K562 (cell line): ENCODE measurements around the gene EIPR1. TPM values are rescaled to one million over a fixed set of nuclear protein-coding genes. Genes with fewer than 3 reads are reported as not detected.

Source experiments
- ATAC-seq: fragments of 200-7000 bp; cut with Tn5 transposase; 3 replicates; pipeline ENCODE4 v1.9.1; 2020; ENCODE audit warnings: moderate library complexity
- BruUV-seq: library from RNA; stranded (reverse); fragments of 400-500 nt; replicated peaks from 2 replicates; lab custom pipeline; 2021; lab: Mats Ljungman, UMichigan
- CTCF ChIA-PET: fragments of 300-600 bp; formaldehyde crosslinking; extraction: SDS; loops from one replicate; lab custom pipeline; 2021; ENCODE audit warnings: low intra/inter-chr PET ratio; lab: Yijun Ruan, JAX
- POLR2A ChIA-PET: fragments of 300-600, 350-650 bp; sonication (Branson Sonifier 250); formaldehyde crosslinking; extraction: SDS; loops from one replicate; lab custom pipeline; 2021; ENCODE audit warnings: antibody characterized with exemption, inconsistent platforms; lab: Yijun Ruan, JAX
- DNase-seq, 4 experiments: peaks; one replicate each; pipeline versions ENCODE4 v3.0.0 to v3.0.0-alpha.2; 2011 to 2018; ENCODE audit warnings: low spot score in 3 of 4, mixed read lengths in 3 of 4; ENCODE audit errors: extremely low read depth in 1 of 4
- FAIRE-seq: peaks from 2 replicates; lab custom pipeline; 2011; peaks lifted over from hg19 to GRCh38; lab: Jason Lieb, UNC
- H2AFZ ChIP-seq: 2 replicates; pipeline ENCODE4 v1.6.0; 2011; ENCODE audit warnings: low read depth, low read length, control low read depth, inconsistent platforms
- H3K27ac ChIP-seq: fragments of 200-600 bp; 3 replicates; pipeline ENCODE4 v1.8.0; 2011; ENCODE audit warnings: low read depth, mild to moderate bottlenecking, control low read depth, inconsistent platforms, low read length, moderate library complexity, mixed read lengths; ENCODE audit errors: extremely low read depth
- H3K27me3 ChIP-seq, 2 experiments: fragments of 300-600 bp in 1 of 2; 2 replicates in 1 of 2; 3 replicates in 1 of 2; pipeline versions ENCODE4 v1.6.0 to v1.8.0; 2011; ENCODE audit warnings: inconsistent platforms in 2 of 2, low read length in 2 of 2, mild to moderate bottlenecking in 1 of 2, mixed read lengths in 1 of 2, moderate library complexity in 1 of 2; ENCODE audit not compliant: control insufficient read depth in 2 of 2, insufficient read depth in 2 of 2
- H3K36me3 ChIP-seq: fragments of 300-600 bp; 3 replicates; pipeline ENCODE4 v1.8.0; 2011; ENCODE audit warnings: mild to moderate bottlenecking, low read length, inconsistent platforms; ENCODE audit not compliant: control insufficient read depth, insufficient read depth
- H3K4me1 ChIP-seq, 2 experiments: fragments of 200-600 bp in 1 of 2; replicated peaks in 1 of 2; 2 replicates in 1 of 2; 3 replicates in 1 of 2; pipeline versions ENCODE4 v1.5.1 to v1.8.0; 2011; ENCODE audit warnings: inconsistent platforms in 2 of 2, low read length in 2 of 2, mild to moderate bottlenecking in 1 of 2, mixed read lengths in 1 of 2, moderate library complexity in 1 of 2; ENCODE audit not compliant: control insufficient read depth in 2 of 2, insufficient read depth in 2 of 2
- H3K4me2 ChIP-seq: 2 replicates; pipeline ENCODE4 v1.6.1; 2011; ENCODE audit warnings: low read length, control low read depth, inconsistent platforms, mixed read lengths; ENCODE audit not compliant: insufficient read depth
- H3K4me3 ChIP-seq: fragments of 200-600 bp; sonication (generic), shearing (Covaris generic); 2 replicates; pipeline ENCODE4 v1.5.1; 2016; ENCODE audit warnings: control low read depth, inconsistent platforms
- H3K79me2 ChIP-seq: fragments of 200-600 bp; 3 replicates; pipeline ENCODE4 v1.8.0; 2011; ENCODE audit warnings: low read length, inconsistent platforms; ENCODE audit not compliant: control insufficient read depth, insufficient read depth
- H3K9ac ChIP-seq, 2 experiments: 2 replicates each; pipeline versions ENCODE4 v1.6.0 to v1.6.1; 2011; ENCODE audit warnings: low read depth in 2 of 2, low read length in 2 of 2, control low read depth in 1 of 2, inconsistent platforms in 1 of 2, mild to moderate bottlenecking in 1 of 2, mixed read lengths in 1 of 2; ENCODE audit not compliant: insufficient read depth in 1 of 2
- H3K9me1 ChIP-seq: one replicate; pipeline ENCODE4 v1.6.0; 2011; ENCODE audit warnings: inconsistent platforms, mild to moderate bottlenecking, low read length, moderate library complexity; ENCODE audit not compliant: control insufficient read depth, insufficient read depth
- H3K9me3 ChIP-seq: replicated peaks from 2 replicates; pipeline ENCODE4 v1.5.1; 2011; ENCODE audit warnings: low read depth, low read length, inconsistent platforms; ENCODE audit not compliant: control insufficient read depth, insufficient read depth
- H4K20me1 ChIP-seq: replicated peaks from 2 replicates; pipeline ENCODE4 v1.6.1; 2011; ENCODE audit warnings: low read length, inconsistent platforms, mixed read lengths; ENCODE audit not compliant: control insufficient read depth, insufficient read depth
- CBX2 ChIP-seq: fragments of 200-600 bp; sonication (generic); IDR thresholded peaks from one replicate; pipeline ENCODE4 v1.6.1; 2012; ENCODE audit warnings: mild to moderate bottlenecking, low read length, inconsistent platforms; ENCODE audit not compliant: insufficient read depth, poor library complexity, severe bottlenecking
- EZH2 ChIP-seq: IDR thresholded peaks from 2 replicates; pipeline ENCODE4 v1.6.1; 2012; ENCODE audit warnings: low read depth, mild to moderate bottlenecking, inconsistent platforms, low read length, borderline replicate concordance
- NBN ChIP-seq: fragments of 450-650 bp; IDR thresholded peaks from 2 replicates; pipeline ENCODE4 v1.6.1; 2016; ENCODE audit warnings: low read depth, mild to moderate bottlenecking
- PRPF4 ChIP-seq: fragments of 200-400 bp; formaldehyde crosslinking; IDR thresholded peaks from one replicate; pipeline ENCODE4 v1.6.1; 2017; ENCODE audit warnings: low read length, low read depth, mild to moderate bottlenecking; ENCODE audit not compliant: insufficient read depth, poor library complexity, severe bottlenecking
- WGBS: fragments of 100-300 bp; shearing (Covaris generic); methylation state at CpG from one replicate; pipeline ENCODE4 v1.1.6; 2016; ENCODE audit warnings: low coverage, mixed read lengths; ENCODE audit not compliant: insufficient coverage; ENCODE audit errors: missing lambda C conversion rate; 5-methylcytosine and 5-hydroxymethylcytosine counted together
- in situ Hi-C: fragments of 300-500 bp; cut with MboI; formaldehyde crosslinking; loops from 4 replicates; pipeline ENCODE4 v1.15.0; 2018; ENCODE audit warnings: inconsistent platforms, mixed read lengths
- intact Hi-C: fragments of 100-400 bp; cut with micrococcal nuclease; formaldehyde crosslinking; loops from 2 replicates; pipeline ENCODE4 v1.14.2; 2022
- polyA plus RNA-seq, 8 experiments: library from polyadenylated mRNA; depleted of rRNA in 4 of 8; stranded (reverse) in 5 of 8; unstranded in 3 of 8; fragments of >200 nt; fragmentation: Nextera tagmentation in 2 of 8; fragmentation: Illumina TruSeq in 1 of 8; extraction: Ambion mirVana in 2 of 8; extraction: Trizol in 1 of 8; gene quantifications; 2 replicates each; pipeline versions ENCODE4 v1.2.1 to v1.2.3, GENCODE V29; 2011 to 2014; ENCODE audit warnings: inconsistent platforms in 1 of 8, missing spikeins in 1 of 8
- total RNA-seq, 7 experiments: library from RNA; depleted of rRNA in 6 of 7; stranded (reverse); fragments of >200 nt in 6 of 7; fragmentation: Illumina TruSeq in 2 of 7; extraction: Trizol in 2 of 7; gene quantifications; 2 replicates each; pipeline versions ENCODE4 v1.2.1 to v1.2.3, GENCODE V29; 2011 to 2021; ENCODE audit warnings: low replicate concordance in 1 of 7
- TF ChIP-seq, protein P1 (sequence below): sonication (generic); formaldehyde crosslinking; IDR thresholded peaks from 2 replicates; pipeline ENCODE4 v1.8.0; 2022; ENCODE audit warnings: mild to moderate bottlenecking, missing genetic modification reagents

EIPR1 gene
- total and polyA plus RNA-seq, 9 of the 15 experiments (the other 6 are each of a cell fraction or from before 2014, with no cell fraction given) = 19.9 to 54.4 (median 35.9) TPM

- Histone ChIP-seq H3K9me3 (no peaks in the 10 kb centered on the region), H3K9ac (no peak overlapping the region), H3K4me3 (no peak overlapping the region), H4K20me1 (no peaks in the 10 kb centered on the region; the same call in 1 of the 2 replicates), H3K27me3 (no peaks in the 10 kb centered on the region), H3K4me2 (no peak overlapping the region), H3K36me3 (peaks cover 84% of the 10 kb centered on the region), H3K79me2 (no peaks in the 10 kb centered on the region), H3K9me1 (no peaks in the 10 kb centered on the region), H2AFZ (no peak overlapping the region), H3K27ac (no peak overlapping the region), H3K4me1 (peaks cover 4 to 6% of the 10 kb centered on the region in 2 experiments; a peak in 3 of 5 replicates)
- TF ChIP-seq NBN (no peak), EZH2 (no peak), CBX2 (no peak), PRPF4 (no peak)
- TF ChIP-seq, protein P1, sequence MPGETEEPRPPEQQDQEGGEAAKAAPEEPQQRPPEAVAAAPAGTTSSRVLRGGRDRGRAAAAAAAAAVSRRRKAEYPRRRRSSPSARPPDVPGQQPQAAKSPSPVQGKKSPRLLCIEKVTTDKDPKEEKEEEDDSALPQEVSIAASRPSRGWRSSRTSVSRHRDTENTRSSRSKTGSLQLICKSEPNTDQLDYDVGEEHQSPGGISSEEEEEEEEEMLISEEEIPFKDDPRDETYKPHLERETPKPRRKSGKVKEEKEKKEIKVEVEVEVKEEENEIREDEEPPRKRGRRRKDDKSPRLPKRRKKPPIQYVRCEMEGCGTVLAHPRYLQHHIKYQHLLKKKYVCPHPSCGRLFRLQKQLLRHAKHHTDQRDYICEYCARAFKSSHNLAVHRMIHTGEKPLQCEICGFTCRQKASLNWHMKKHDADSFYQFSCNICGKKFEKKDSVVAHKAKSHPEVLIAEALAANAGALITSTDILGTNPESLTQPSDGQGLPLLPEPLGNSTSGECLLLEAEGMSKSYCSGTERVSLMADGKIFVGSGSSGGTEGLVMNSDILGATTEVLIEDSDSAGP = no peak
- CTCF ChIA-PET = no interaction called here
- POLR2A ChIA-PET = interaction anchor here (0.5 to 1.0 kb wide), 2 partner anchors 16 to 38 kb away, joined by 3 to 4 read pairs; no protein-coding TSS in a partner anchor
- no peak for DNase-seq
- no peak for FAIRE-seq
- in situ Hi-C loops = loop anchor here (10.0 kb wide), 1 partner anchor 231 kb away; the partner anchor contains the start of gene ALLC
- 88% methylated on average over 9 of the region's 9 CpGs for whole genome bisulfite sequencing
- no TSS peak for BruUV-seq
- no peak for ATAC-seq
- intact Hi-C loops = loop anchor here (5.0 kb wide), 1 partner anchor 228 kb away; no protein-coding TSS in a partner anchor
Observed at GRCh38 chr2:3424171-3424795, 46.7 kb upstream of the EIPR1 start.
